HG02798 (cell line): ENCODE measurements around the gene IL2RA.
"Not testable (repeated sequence)": the region's sequence is repeated elsewhere in the genome, so short reads cannot be mapped to it uniquely, and the experiment has no call there.

Experiments used
- ATAC-seq: cut with Tn5 transposase; IDR thresholded peaks from one replicate; pipeline ENCODE4 v1.9.1; 2021; ENCODE audit warnings: mild to moderate bottlenecking; ENCODE audit not compliant: unreplicated experiment, poor library complexity

Gene IL2RA

GRCh38 chr10:6062101-6062771 is at the start of gene IL2RA:
Gene IL2RA (minus strand): TSS chr10:6062367. CDS start chr10:6062151, 216 bp downstream.
- no peak for ATAC-seq

DNA sequence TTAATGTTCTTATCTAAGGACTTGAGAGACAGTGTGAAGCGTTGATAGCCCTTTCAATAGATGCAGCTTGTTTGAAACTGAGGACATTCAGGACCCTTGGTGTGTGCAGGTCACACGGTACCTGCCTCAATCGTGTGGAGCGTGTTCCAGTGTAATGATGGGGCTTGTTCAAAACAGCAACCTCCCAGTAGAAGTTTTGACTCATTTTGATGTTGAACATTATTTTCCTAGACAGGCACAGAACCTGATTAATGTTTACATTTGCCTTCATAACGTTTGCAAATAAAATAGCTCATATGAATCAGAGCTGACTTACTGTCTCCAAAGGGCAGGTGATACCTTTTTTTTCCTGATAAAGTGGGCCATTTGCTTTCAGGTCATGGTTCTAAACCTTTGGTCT is 48.0 kb upstream of the IL2RA start:
- ATAC-seq = no peak

DNA sequence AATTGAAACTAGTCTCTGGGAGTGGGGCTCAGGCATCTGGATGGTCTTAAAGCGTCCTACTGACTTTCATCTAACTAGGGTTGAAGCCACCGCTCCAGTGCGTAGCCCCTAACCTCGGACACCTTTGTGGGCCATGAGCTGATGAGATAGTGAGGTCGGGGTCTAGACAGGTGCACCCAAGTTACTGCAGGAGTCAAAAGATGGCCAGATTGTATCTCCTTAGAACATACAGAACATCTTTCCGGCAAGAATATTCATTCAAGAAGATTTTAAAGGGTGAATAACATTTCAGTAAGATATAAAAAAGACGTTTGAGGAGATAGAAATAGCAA is 47.2 kb upstream of the IL2RA start:
- ATAC-seq = no peak

- ATAC-seq = no peak
Observed at GRCh38 chr10:6108631-6109443, 46.7 kb upstream of the IL2RA start.

DNA sequence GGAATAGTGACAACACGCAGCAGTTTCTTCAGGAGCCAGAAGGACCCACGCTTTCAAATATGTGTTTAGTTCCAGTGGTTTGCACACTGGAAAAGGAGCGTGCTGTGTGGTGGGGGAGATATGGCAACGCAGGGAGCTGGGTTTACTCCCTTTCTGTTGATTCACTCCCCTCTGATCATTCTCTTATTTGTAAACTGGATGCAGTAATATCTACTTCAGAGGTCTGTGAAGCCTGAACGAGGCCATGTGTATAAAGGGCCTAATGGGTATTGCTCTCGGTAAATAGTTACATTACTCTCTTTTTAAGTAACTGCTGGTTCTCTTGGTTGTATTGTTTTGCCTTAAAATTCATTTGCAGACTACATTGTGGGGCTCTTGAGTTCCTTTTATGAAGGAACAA is 45.9 kb upstream of the IL2RA start:
- no peak for ATAC-seq

GRCh38 chr10:6107616-6108015 is 45.4 kb upstream of the IL2RA start:
- not testable (repeated sequence) for ATAC-seq

DNA sequence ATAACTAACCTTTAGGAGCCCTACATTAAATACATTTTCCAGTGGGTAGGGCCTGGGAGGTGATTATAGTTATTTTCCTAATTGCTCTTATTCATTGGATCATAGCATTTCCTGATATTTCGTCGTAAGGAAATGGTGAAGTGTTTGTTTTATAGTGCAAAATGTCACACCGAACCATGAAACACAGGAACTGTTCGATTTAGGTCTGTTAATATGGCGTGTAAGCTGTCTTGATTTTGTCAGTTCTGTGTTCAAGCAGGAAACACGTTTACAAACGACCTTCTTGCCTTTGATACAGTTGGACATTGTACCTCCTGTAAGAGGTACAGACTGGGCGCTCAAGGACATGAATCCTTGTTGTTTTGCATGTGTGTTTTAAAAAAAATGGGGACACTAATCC is 41.4 kb upstream of the IL2RA start:
- no peak for ATAC-seq

GRCh38 chr10:6102128-6102527 is 40.0 kb upstream of the IL2RA start:
- no peak for ATAC-seq

DNA sequence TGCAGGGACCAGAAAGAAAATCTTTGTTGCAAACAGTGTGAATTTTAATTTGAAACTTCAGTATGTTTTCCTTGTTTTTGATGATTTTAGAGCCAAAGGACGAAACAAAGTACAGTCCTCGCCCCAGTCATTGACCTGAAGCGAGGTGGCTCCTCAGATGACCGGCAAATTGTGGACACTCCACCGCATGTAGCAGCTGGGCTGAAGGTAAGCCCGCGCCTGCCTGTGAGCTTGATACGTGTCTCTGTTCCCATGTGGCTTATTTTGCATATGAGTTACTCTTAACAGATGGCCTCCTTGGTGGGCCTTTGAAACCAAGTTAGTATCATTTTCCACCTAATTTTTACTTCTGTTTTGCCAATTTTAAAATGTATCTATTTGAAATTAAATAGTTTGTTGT is 39.0 kb upstream of the IL2RA start:
- peak; percentile 96 for ATAC-seq

DNA sequence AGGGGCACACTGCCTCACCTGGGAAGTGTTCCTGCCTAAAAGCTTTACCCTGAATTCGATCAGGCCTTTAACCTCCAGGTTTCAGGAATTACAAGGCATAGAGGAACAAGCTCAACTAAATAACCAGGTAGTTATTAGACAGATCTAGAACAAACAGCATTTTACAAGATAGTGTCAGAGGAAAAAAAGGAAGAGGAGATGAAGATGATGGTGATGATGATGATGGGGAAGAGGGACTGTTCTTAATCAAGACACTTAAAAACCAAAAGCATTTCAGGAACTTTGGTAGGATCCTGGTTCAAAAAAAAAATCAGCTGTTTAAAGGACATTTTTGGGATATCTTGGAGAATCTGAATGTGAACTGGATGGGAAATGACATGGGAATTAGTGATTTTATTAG is 38.2 kb upstream of the IL2RA start:
- ATAC-seq = no peak

DNA sequence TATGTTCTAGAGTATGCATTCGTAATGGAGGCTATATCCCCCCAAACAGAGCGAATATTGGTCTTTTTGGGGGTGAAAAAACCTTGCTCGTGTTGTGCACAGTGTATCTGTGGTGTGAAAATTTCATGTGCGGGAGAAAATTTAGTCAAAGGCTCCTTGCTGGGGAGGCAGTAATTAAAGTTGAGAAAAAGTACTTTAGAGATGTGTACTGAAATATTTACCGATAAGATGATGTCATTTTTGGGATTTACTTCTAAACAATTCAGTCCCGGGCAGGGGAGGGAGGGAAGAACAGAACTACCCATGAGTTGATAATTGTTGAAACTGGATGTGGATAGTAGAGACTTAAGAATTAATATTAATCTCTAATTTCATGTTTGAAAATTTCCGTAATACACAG is 36.0 kb upstream of the IL2RA start:
- no peak for ATAC-seq

DNA sequence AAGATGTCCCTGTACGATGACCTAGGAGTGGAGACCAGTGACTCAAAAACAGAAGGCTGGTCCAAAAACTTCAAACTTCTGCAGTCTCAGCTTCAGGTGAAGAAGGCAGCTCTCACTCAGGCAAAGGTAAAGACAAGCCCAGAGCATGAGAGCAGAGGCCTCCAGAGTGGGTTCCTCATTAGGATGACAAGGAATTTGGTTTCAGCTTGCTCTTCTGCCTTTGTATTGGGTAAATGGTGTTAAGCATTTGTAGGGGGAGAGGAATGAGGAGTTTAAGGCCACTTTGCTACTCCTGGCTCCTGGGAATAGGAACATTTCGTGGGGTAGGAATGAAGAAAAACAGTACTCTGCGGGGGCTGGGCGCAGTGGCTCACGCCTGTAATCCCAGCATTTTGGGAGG is 34.9 kb upstream of the IL2RA start:
- no peak for ATAC-seq

GRCh38 chr10:6095810-6096570 is 33.8 kb upstream of the IL2RA start:
- no peak for ATAC-seq

GRCh38 chr10:6092731-6093130 is 30.6 kb upstream of the IL2RA start:
- no peak for ATAC-seq

GRCh38 chr10:6091630-6092029 is 29.5 kb upstream of the IL2RA start:
- ATAC-seq = no peak

GRCh38 chr10:6089334-6090219 is 27.4 kb upstream of the IL2RA start:
- no peak for ATAC-seq

- ATAC-seq = peak; percentile 94
Observed at GRCh38 chr10:6088721-6089333, 26.7 kb upstream of the IL2RA start, which contains the start of gene RBM17. Gene RBM17 (plus strand): TSS chr10:6089034. CDS start chr10:6097066, 8,032 bp downstream.

GRCh38 chr10:6086375-6087233 is 24.4 kb upstream of the IL2RA start:
- ATAC-seq = peak; percentile 42
